AG08395 (cell line): ENCODE measurements around the gene WDR1.
A peak's percentile ranks its signal among the peaks of the same experiment; 100 is the strongest.

Experiments
- DNase-seq: peaks from one replicate; pipeline ENCODE4 v3.0.0; 2012; ENCODE audit warnings: mixed read lengths, low spot score

Gene WDR1

DNA sequence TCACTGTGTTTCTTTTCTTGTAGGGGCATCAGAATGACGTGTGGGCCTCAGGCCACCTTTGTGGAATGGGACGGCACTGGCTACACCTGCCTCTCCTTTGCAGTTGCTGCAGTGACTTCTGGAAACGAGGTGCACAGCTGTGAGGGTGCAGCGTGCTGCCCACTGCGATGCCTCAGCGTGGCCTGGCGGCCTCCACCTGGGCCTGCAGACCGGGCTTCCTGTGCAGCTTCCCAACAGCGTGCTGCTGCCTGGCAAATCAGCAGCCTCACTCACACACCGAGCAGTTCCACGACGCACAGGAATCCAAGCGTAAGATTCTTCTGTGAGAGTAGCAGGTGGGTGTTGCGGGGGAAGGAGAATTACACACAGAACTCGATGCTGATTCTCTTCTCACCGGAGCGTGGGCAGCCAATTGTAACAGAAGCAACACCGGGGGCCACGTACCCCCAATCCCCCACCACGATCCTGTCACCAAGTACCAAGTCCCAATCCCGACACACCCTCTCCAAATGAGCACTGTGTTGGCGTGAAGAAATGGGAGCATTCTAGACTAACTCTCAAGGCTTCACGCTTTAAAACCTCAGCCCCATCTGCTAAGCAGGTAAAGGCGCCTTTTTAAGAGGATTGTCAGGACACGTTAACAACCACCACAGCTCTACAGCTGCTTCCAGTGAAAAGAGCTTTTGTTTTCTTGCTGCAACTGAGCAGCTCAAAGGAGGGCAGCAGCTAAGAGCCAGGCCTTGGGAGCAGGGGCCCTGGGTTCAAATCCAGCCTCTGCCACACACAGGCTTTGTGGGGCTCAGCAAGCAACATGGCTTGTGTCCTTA lies 16.9 kb downstream of the WDR1 start:
- no peak for DNase-seq

DNA sequence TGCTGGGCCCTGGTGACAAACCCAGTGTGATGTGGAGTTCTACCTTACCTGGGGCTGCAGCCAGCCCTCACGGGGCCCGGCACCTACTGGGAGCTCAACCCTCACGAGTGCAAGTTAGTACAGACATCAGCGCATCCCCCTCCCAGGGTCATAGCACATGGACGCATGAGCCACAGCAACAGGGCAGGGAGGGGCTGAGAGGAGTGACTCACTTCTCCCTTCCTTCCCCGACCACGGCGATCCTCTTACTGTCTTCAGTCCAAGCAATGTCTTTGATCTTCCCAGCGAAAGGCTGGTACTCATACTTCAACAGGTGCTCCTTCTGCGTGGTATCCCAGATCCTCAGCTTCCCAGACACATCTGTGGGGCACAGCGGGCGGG lies 17.8 kb downstream of the WDR1 start:
- peak; percentile 59 for DNase-seq

DNA sequence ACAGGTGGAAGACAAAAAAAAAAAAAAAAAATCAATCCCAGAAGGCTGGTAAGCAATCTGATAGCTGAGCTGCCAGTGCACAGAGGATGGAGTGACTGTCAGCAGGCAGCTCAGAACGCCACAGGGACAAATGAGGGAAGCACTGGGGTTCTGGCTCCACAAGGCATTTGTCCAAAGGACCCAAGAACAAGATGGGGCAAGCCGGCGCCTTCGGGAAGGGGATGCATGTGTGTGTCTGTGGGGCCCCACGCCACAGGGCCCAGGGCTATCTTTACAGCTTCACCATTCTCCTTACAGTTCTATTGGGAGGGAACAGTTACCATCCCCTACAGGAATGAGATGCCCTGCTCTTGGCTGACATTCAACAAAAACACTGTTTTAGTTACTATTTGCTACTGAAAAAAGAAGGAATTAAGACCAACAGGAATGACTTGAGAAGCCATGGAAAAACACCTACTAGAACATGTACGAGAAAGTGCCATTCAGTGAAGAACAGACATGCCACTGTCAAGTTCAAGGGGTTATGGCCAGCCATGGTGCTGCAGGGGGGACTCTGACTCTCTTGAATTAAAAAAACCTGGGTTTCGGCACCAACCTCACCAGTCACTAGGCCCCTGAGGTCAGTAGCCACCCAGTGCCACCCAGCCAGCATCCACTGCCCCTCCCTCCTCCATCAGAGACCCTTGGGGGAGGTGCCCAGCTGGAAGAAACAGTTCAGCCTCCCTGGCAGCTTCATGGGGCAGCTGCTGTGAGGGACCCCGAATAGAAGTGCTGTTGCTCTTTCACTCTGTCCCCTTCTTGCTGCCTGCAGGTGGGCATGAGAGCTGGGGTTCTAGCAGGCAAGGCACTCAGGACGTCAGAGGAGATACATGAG lies 18.5 kb downstream of the WDR1 start:
- DNase-seq, result no peak

DNA sequence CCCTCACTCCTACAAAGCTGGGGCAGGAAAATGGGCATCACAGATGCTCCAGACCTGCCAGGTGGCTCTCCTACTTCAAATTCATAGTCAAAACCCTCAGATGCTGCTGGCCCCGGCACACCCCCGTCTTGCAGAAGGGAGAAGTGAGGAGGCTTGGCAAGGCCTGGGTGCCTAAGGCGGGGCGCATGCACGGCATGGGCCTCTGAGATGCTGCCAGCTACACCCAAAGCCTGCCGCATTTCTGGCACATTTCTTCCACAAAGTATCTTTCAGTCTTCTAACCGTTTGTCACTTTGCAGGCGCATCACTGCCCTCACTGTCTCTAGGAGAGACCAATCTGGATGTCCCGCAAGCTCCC lies 19.6 kb downstream of the WDR1 start:
- DNase-seq, result no peak

DNA sequence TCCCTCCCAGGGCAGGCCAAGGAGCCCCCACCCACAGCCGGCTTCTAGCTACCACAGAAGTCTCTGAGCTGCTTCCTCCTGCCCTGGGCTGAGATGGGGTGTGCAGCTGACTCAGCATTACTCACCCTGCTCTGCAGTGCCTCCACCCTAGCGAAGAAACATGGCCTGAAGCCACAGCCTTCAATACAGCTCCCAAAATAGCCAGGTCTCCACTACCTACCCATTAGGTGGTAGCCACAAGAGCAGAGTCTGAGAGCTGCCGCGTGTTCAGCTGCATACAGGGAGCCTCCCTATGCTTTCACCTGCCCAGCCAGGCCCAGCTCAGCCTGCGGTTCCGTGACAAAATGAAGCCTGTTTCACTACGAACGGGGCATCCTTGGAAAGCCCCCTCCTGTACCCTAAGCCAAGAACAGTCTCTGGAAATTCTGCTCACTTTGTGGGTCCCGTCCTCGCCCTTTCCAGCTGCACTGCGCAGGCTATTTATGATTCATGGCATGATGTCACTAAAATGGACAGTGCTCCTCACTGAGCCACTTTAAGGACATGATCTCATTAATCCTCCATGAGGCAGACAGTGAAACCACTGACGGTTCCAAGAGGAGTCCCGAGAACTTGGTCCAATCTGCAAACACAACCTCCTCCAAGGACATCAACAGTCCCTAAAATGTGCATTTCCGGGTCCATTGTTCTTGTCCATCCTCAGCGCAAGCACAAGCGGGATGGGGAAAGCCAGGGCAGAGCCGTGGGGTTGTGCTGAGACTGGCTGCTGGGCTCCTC lies 20.2 kb downstream of the WDR1 start:
- DNase-seq, result peak; percentile 95

DNA sequence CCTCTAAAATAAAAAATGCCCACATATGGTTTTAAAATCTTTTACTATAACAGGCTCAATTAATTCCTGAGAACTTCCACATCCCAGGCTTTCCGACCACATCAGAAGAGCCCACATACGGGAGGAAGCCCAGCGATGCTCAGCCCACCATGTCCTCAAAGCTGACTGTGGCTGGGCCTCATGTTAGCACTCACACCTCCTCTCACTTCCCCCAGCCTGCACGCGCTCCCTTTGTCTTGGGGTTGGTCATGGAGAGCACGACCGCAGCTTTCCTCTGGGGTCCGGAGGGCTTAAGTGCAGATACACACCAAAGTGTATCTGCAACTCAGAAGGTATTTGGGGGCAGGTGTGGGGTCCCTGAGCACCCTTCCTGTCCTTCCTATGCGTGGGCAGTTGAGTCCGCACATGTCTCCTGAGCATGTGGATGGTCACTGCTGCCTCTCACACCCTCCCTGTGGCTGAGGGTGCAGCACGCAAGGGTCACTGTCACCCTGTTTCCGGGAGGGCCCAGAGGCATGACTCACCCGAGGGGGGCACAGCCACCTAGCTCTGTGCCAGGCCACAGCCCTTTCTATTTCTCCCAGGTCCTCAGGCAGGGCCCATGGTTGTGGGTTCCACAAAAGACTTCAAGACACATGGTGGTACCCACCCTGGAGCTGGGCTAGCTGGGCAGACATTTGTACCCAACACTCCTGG lies 21.2 kb downstream of the WDR1 start:
- no peak for DNase-seq

DNA sequence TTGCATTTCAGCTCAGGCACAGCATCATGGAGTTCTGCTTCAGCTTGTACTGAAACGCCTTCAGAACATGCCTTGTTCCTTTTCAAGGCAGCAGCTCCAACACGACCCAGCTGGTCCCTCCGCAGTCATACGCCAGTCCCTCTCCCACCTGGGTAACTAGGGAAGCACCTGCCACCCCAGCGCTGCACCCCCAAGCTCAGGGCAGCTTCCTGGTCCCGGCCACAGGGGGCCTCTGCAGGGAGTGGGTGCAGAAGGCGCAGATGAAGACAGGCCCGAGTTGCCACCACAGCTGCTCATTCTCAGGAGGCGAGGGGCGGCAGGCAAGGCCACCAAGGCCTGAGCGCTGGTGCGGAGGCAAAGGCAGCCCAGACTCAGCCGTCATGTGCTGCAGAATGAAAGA lies 21.8 kb downstream of the WDR1 start:
- DNase-seq, result no peak

DNA sequence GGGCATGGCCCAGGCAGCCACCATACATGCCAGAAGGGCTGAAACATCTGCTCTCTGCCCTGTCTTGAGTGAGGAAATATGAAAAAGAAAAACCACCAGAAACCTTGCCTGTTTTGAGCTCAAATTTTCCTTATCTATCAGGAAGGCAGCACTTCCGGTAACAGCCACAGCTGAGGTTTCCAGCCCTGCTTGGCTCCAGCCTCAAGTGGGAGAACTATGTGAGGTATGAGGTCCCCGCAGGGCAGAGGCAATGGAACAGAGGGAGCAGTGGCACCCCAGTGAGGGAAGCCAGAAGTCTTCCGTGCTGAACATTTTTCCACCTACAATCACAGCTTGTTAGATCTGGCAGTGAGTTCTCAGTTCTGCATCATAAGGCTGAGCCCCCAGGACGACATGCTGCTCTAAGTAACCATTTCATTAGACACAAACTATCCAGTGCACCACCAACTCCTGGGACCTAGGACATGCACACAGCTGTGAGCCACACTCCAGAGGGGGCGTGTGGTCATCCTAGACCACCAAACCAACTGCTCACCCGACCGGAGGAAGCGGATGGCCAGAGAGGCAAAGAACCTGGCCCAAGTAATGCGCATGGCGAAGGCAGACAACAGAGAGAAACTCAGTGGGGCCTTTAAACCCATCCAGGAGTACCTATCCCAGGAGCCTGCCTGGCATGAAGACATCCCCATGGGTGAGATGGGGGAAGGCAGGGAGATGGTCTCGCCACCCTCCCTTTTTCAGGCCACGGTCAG lies 22.6 kb downstream of the WDR1 start:
- DNase-seq, result peak; percentile 65

DNA sequence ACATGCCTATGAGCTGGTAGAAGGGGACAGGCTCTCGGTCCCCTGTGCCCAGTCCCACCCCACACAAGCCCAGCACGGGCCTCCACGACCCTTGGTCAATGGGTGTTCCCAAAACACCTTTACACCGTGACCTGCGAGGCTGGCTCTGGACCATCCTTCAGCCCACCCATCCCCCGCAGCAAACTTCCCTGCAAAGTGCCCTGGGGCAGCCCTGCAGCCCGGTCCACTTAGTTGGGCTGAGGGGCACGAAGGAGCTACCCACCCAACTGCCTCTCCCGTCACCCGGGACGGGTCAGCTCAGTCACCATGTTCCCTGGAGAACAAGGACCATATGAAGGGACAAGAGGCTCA lies 23.4 kb downstream of the WDR1 start:
- DNase-seq, result no peak

DNA sequence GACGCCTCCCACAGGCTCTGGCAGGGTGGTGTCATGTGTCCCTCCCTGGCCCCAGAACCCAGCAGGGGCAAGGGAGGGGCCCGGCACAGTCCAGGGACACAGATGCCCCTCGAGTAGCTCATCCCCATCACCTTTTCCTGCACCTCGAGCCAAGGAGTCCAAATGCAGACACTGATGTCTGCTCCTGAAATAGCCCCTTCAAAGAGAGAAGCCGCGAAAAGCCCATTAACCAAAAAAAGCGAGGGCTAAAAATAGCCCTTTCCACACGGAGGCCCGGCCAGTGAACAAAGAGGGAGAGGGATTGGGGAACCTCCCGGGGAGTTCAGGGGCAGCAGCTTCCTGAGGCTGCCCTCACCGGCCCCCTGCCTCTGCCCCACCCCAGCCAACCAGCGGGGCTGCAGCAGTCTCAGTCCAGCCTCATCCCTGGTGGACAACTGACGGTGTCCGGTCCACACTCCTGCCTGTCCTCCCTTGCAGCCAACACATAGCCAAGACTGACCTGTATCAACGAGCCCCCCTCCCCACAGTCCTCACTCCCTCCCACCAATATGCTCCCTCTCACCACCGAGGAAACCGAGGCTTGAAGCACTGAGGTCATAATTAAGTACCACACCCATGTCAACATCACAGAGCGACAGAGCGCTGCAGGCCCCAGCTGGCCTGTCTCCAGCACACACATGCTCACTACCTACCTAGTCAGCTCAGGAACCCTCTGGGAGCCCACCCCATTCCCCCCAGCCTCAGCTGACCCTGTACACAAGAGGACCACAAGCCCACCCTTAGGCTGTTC lies 23.9 kb downstream of the WDR1 start:
- DNase-seq, result no peak

DNA sequence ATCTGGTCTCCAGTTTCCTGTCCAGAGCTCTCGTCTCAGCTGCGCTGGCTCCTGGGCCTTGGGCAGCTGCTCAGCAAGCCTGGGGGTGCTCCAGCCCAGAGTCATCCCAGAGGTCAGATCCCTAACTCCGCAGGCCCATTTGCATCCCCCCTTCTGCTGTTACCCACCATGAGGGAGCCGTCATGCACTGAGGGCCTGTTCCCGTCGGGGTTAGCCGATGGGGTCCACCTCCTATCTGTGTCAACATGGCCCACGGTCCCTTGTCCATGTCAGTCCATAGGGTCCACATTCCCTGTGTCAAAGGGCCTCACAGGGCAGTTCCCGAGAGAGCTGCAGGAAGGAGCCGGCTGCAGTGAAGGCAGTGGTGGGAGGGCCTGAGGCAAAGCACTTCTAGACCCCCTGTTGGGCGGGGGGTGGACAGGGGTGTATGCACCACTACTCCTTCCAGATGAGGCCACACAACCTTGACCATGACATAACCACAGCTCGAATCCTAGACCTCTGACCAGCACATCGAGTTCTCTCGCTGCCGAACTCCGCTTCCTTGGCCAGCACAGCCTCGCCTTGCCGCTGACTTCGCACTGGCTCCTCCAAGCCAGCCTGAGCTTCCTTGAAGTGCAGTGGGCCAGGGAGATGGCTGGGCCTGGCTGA lies 24.9 kb downstream of the WDR1 start:
- DNase-seq, result no peak

DNA sequence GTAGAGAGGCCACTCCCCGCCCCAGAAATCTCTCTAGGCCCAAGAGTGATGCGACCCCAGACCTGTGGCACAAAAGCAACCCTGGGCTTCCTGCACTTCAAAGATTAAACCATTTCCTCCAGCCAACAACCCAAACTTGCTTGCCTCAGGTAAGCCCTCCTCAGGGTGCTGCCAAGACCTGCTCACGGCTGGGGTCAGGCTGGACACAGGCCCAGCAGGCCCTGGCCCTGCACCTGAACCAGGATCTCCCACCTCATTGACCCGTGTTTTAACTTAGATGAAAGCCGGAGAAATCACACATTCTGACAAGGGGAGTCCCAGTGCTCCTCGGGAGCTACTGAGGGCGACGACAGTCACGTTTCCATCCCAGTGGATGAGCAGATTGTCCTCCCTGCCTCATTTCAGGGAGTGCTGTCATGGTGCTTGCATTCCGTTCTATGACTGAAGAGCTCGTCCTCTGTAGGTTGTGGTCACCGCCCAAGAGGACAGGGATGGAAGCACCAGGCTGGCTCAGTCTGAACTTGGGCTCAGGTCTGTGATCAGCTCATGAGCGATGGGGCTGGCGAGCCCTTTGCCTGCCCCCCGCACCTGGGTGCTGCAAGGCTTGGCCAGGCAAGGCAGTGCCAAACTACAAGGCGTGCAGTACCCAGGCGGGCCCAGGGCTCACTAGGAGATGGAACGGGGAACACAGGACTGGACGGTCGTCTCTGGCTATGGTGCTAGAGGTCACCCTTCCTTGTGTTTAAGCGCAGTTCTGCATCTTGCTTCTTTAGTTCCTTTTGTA lies 25.9 kb downstream of the WDR1 start:
- no peak for DNase-seq

DNA sequence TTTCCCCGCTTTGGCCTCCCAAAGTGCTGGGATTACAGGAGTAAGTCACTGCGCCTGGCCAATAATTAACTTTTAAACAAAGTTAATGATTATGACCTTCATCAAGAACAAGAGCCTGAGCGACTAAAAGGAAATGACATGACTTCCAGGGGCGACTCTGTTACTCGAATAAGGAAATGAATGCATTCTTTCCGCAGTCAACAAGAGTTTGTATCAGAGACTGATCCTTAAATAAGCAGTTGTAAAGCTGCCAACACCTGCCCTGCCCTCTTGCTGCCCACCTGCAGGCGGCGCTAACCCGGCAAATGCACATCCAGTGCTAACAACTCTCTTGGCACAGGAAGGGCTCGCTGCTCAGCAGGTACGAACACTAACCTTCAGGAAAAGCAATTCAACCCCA lies 27.3 kb downstream of the WDR1 start:
- no peak for DNase-seq

DNA sequence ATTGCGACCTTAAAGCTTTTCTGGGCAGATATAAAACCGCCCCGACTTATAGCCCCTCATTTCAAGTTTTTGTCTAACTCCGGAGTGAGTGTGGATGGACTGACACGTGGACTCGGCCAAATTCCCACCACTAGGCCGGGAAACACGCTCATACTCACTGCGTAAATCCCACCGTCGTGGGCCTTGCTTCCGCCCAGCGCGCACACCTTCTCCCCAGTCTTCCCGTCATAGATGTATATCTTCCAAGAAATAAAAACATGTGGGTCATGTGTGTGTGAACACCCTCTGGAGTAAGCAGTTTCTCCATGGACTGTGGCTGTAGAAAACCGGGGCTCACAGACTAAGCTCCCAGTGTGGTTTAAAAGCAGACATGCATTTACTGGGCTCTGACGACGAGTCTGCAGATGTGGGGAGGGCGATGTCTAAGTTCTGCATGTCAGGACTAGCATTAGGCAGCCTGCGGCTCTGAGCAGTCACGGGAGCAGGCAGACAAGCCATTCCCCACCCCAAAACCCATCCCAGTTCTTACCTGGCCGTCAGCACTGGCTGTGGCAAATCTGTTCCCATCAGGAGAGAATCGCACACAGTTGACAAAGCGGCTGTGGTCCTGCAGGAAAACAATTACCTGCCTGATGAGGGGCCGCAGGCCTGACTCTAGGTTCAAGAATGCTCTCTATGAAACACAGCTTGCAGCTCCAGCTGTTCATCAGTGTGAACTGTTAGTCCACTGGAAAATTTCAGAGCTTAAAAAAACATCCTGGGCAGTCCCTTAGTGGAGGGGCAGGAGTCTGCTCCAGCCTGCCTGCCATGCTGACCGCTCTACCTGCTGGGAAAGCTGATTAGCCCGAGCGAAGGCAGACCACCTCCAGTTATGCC lies 28.2 kb downstream of the WDR1 start:
- DNase-seq, result no peak

DNA sequence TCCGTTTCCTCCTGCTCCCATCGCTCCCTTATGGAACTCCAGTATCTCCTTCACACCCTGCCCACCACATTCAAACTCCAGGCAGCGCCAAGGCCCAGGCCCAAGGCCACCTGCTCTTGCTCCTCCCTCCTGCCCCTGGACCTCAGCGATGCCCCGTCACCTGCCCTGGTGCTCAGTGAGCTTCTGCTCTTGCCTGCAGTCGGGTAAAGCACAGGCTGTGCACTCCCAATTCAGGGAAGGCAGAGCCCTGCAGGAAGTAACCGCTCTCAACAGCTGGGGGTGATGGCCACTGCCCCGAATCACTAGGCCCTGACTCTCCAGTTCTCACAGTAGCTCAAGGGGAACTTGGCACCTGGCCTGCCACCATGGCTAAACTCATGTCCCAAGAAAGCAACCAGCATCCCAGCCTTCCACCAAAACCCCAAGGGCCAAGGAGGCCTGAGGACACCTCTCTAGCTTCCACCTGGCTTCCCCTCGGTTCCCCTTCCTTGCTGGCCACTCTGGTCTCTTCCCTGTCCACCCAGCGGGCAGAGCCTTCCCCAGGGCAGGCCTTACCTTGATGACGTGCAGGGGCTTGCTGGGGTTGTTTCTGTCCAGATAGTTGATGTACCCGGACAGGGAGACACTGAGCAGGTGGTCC lies 29.3 kb downstream of the WDR1 start:
- no peak for DNase-seq

DNA sequence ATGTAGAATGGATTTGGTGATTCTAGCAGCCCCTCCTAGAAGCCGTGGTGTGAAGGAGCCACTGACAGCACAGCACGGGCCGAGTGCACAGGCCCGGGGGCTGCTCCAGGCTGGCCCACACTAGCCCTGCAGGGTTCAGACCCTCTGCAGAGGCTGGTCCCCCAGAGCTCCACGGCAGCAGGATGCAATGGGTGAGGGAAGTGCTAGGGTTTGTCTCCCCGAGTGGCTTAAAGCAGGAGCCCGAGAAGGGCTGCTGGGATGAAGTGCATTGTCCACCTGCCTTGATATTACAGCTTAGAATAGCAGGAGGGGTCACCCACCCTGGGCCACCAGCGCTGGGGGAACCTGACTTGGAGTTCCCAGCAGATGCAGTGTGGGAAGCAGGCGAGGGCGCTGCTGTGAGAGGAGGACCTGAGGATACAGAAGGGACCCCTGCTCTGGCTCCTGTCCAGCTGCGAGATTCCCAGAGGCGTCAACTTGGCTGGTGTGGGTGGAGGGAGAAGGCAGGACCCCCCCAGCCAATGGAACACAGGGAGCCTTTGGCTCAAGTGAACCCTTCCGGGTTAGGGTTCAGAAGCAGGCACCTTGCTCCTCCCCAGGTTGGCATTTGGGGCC lies 30.0 kb downstream of the WDR1 start:
- DNase-seq, result no peak

DNA sequence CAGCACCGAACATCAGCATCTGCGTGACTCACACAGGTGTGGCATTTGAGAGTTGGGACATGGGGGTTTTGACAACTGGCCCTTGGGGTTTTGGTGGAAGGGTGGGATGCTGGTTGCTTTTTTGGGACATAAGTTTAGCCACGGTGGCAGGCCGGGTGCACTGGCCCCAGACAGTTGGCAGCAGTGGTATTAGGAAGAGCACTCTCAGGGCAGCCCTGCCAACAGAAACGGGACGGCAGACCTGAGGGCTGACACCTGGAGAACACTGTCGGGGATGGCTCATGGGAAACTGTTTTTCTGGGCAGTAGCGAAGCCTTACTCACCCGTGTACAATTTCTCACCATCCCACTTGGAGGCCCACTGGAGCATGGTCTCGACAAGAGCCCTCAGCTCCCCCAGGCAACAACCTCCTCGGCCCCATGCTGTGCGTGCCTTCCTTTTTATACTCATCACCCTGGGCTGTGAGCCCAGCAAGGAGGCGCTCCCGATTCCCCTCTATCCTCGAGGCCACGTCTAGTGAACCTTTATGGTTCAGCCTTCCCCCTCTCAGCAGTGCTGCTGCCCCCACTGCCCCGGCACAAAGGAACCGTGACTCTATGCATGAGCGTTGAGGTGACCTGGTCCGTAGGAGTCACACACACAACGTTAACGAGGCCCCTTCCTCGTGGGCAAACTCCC lies 30.6 kb downstream of the WDR1 start:
- DNase-seq, result no peak
